K562 (cell line): ENCODE measurements around the gene GPR22. TPM values are rescaled to one million over a fixed set of nuclear protein-coding genes. Genes with fewer than 3 reads are reported as not detected.

ENCODE experiments used
- ATAC-seq: fragments of 200-7000 bp; cut with Tn5 transposase; 3 replicates; pipeline ENCODE4 v1.9.1; 2020; ENCODE audit warnings: moderate library complexity
- BruUV-seq: library from RNA; stranded (reverse); fragments of 400-500 nt; replicated peaks from 2 replicates; lab custom pipeline; 2021; lab: Mats Ljungman, UMichigan
- CTCF ChIA-PET: fragments of 300-600 bp; formaldehyde crosslinking; extraction: SDS; loops from one replicate; lab custom pipeline; 2021; ENCODE audit warnings: low intra/inter-chr PET ratio; lab: Yijun Ruan, JAX
- POLR2A ChIA-PET: fragments of 300-600, 350-650 bp; sonication (Branson Sonifier 250); formaldehyde crosslinking; extraction: SDS; loops from one replicate; lab custom pipeline; 2021; ENCODE audit warnings: antibody characterized with exemption, inconsistent platforms; lab: Yijun Ruan, JAX
- DNase-seq, 4 experiments: peaks; one replicate each; pipeline versions ENCODE4 v3.0.0 to v3.0.0-alpha.2; 2011 to 2018; ENCODE audit warnings: low spot score in 3 of 4, mixed read lengths in 3 of 4; ENCODE audit errors: extremely low read depth in 1 of 4
- FAIRE-seq: peaks from 2 replicates; lab custom pipeline; 2011; peaks lifted over from hg19 to GRCh38; lab: Jason Lieb, UNC
- H2AFZ ChIP-seq: 2 replicates; pipeline ENCODE4 v1.6.0; 2011; ENCODE audit warnings: low read depth, low read length, control low read depth, inconsistent platforms
- H3K27ac ChIP-seq: fragments of 200-600 bp; 3 replicates; pipeline ENCODE4 v1.8.0; 2011; ENCODE audit warnings: low read depth, mild to moderate bottlenecking, control low read depth, inconsistent platforms, low read length, moderate library complexity, mixed read lengths; ENCODE audit errors: extremely low read depth
- H3K27me3 ChIP-seq, 2 experiments: fragments of 300-600 bp in 1 of 2; 2 replicates in 1 of 2; 3 replicates in 1 of 2; pipeline versions ENCODE4 v1.6.0 to v1.8.0; 2011; ENCODE audit warnings: inconsistent platforms in 2 of 2, low read length in 2 of 2, mild to moderate bottlenecking in 1 of 2, mixed read lengths in 1 of 2, moderate library complexity in 1 of 2; ENCODE audit not compliant: control insufficient read depth in 2 of 2, insufficient read depth in 2 of 2
- H3K36me3 ChIP-seq: fragments of 300-600 bp; 3 replicates; pipeline ENCODE4 v1.8.0; 2011; ENCODE audit warnings: mild to moderate bottlenecking, low read length, inconsistent platforms; ENCODE audit not compliant: control insufficient read depth, insufficient read depth
- H3K4me1 ChIP-seq, 2 experiments: fragments of 200-600 bp in 1 of 2; replicated peaks in 1 of 2; 2 replicates in 1 of 2; 3 replicates in 1 of 2; pipeline versions ENCODE4 v1.5.1 to v1.8.0; 2011; ENCODE audit warnings: inconsistent platforms in 2 of 2, low read length in 2 of 2, mild to moderate bottlenecking in 1 of 2, mixed read lengths in 1 of 2, moderate library complexity in 1 of 2; ENCODE audit not compliant: control insufficient read depth in 2 of 2, insufficient read depth in 2 of 2
- H3K4me2 ChIP-seq: 2 replicates; pipeline ENCODE4 v1.6.1; 2011; ENCODE audit warnings: low read length, control low read depth, inconsistent platforms, mixed read lengths; ENCODE audit not compliant: insufficient read depth
- H3K4me3 ChIP-seq: fragments of 200-600 bp; sonication (generic), shearing (Covaris generic); 2 replicates; pipeline ENCODE4 v1.5.1; 2016; ENCODE audit warnings: control low read depth, inconsistent platforms
- H3K79me2 ChIP-seq: fragments of 200-600 bp; 3 replicates; pipeline ENCODE4 v1.8.0; 2011; ENCODE audit warnings: low read length, inconsistent platforms; ENCODE audit not compliant: control insufficient read depth, insufficient read depth
- H3K9ac ChIP-seq, 2 experiments: 2 replicates each; pipeline versions ENCODE4 v1.6.0 to v1.6.1; 2011; ENCODE audit warnings: low read depth in 2 of 2, low read length in 2 of 2, control low read depth in 1 of 2, inconsistent platforms in 1 of 2, mild to moderate bottlenecking in 1 of 2, mixed read lengths in 1 of 2; ENCODE audit not compliant: insufficient read depth in 1 of 2
- H3K9me1 ChIP-seq: one replicate; pipeline ENCODE4 v1.6.0; 2011; ENCODE audit warnings: inconsistent platforms, mild to moderate bottlenecking, low read length, moderate library complexity; ENCODE audit not compliant: control insufficient read depth, insufficient read depth
- H3K9me3 ChIP-seq: replicated peaks from 2 replicates; pipeline ENCODE4 v1.5.1; 2011; ENCODE audit warnings: low read depth, low read length, inconsistent platforms; ENCODE audit not compliant: control insufficient read depth, insufficient read depth
- H4K20me1 ChIP-seq: replicated peaks from 2 replicates; pipeline ENCODE4 v1.6.1; 2011; ENCODE audit warnings: low read length, inconsistent platforms, mixed read lengths; ENCODE audit not compliant: control insufficient read depth, insufficient read depth
- ARHGAP35 ChIP-seq: fragments of 450-650 bp; IDR thresholded peaks from 2 replicates; pipeline ENCODE4 v1.6.1; 2018; ENCODE audit not compliant: partially characterized antibody
- CBFA2T2 ChIP-seq: fragments of 450-650 bp; conservative IDR thresholded peaks from 2 replicates; pipeline ENCODE4 v1.6.1; 2017; ENCODE audit warnings: mild to moderate bottlenecking
- DIDO1 ChIP-seq: fragments of 450-650 bp; IDR thresholded peaks from 2 replicates; pipeline ENCODE4 v1.6.1; 2016; ENCODE audit warnings: low read depth, missing biosample characterization, missing genetic modification characterization
- ERF ChIP-seq: fragments of 450-650 bp; formaldehyde crosslinking; IDR thresholded peaks from 2 replicates; pipeline ENCODE4 v1.4.0; 2020; ENCODE audit warnings: mild to moderate bottlenecking, mixed read lengths
- EZH2 ChIP-seq: IDR thresholded peaks from 2 replicates; pipeline ENCODE4 v1.6.1; 2012; ENCODE audit warnings: low read depth, mild to moderate bottlenecking, inconsistent platforms, low read length, borderline replicate concordance
- HLTF ChIP-seq: fragments of 450-650 bp; IDR thresholded peaks from 2 replicates; pipeline ENCODE4 v1.6.1; 2016
- HNRNPK ChIP-seq: fragments of 200-400 bp; formaldehyde crosslinking; IDR thresholded peaks from one replicate; pipeline ENCODE4 v1.6.1; 2018; ENCODE audit warnings: mild to moderate bottlenecking, low read depth, low read length; ENCODE audit not compliant: poor library complexity, severe bottlenecking
- L3MBTL2 ChIP-seq: fragments of 450-650 bp; IDR thresholded peaks from 2 replicates; pipeline ENCODE4 v1.6.1; 2016; ENCODE audit warnings: mild to moderate bottlenecking, moderate library complexity
- MTF1 ChIP-seq: fragments of 250-450 bp; sonication (Bioruptor Pico); IDR thresholded peaks from 2 replicates; pipeline ENCODE4 v1.9.0; 2021; ENCODE audit warnings: moderate library complexity, mild to moderate bottlenecking, inconsistent platforms, borderline replicate concordance
- PML ChIP-seq: IDR thresholded peaks from 2 replicates; pipeline ENCODE4 v1.6.1; 2012; ENCODE audit warnings: low read length, inconsistent platforms
- POLR3A ChIP-seq: IDR thresholded peaks from 2 replicates; pipeline ENCODE4 v1.6.1; 2011; ENCODE audit warnings: borderline replicate concordance, mild to moderate bottlenecking, moderate library complexity; ENCODE audit not compliant: insufficient read length, insufficient read depth; ENCODE audit errors: extremely low read depth
- RBM25 ChIP-seq: fragments of 200-400 bp; formaldehyde crosslinking; IDR thresholded peaks from 2 replicates; pipeline ENCODE4 v1.6.1; 2018; ENCODE audit warnings: low read length, low read depth, moderate library complexity; ENCODE audit not compliant: severe bottlenecking
- SAFB ChIP-seq: fragments of 200-400 bp; formaldehyde crosslinking; IDR thresholded peaks from 2 replicates; pipeline ENCODE4 v1.6.1; 2017; ENCODE audit warnings: low read depth, low read length, borderline replicate concordance
- SOX6 ChIP-seq: fragments of 450-650 bp; IDR thresholded peaks from 2 replicates; pipeline ENCODE4 v1.6.1; 2014; ENCODE audit warnings: mild to moderate bottlenecking
- STAG1 ChIP-seq: sonication (generic); formaldehyde crosslinking; IDR thresholded peaks from 2 replicates; pipeline ENCODE4 v1.5.0; 2020; ENCODE audit warnings: missing genetic modification reagents, borderline replicate concordance
- TARDBP ChIP-seq: fragments of 450-650 bp; IDR thresholded peaks from 2 replicates; pipeline ENCODE4 v1.6.1; 2016
- TCF7 ChIP-seq: sonication (generic); IDR thresholded peaks from 2 replicates; pipeline ENCODE4 v1.6.1; 2016; ENCODE audit warnings: antibody characterized with exemption, borderline replicate concordance
- ZNF165 ChIP-seq: fragments of 250-450 bp; sonication (Bioruptor Pico); IDR thresholded peaks from 2 replicates; pipeline ENCODE4 v1.4.0; 2020; ENCODE audit warnings: borderline replicate concordance
- ZNF175 ChIP-seq: fragments of 200-800 bp; sonication (Bioruptor generic); IDR thresholded peaks from 2 replicates; pipeline ENCODE4 v1.6.1; 2016; ENCODE audit warnings: low read depth, mild to moderate bottlenecking, missing genetic modification characterization, missing compliant biosample characterization
- ZNF695 ChIP-seq: fragments of 450-650 bp; formaldehyde crosslinking; IDR thresholded peaks from 2 replicates; pipeline ENCODE4 v1.4.0; 2020; ENCODE audit warnings: mild to moderate bottlenecking, moderate library complexity
- ZNF785 ChIP-seq: fragments of 250-450 bp; sonication (Bioruptor Pico); IDR thresholded peaks from 2 replicates; pipeline ENCODE4 v1.4.0; 2020; ENCODE audit warnings: mild to moderate bottlenecking
- WGBS: fragments of 100-300 bp; shearing (Covaris generic); methylation state at CpG from one replicate; pipeline ENCODE4 v1.1.6; 2016; ENCODE audit warnings: low coverage, mixed read lengths; ENCODE audit not compliant: insufficient coverage; ENCODE audit errors: missing lambda C conversion rate; 5-methylcytosine and 5-hydroxymethylcytosine counted together
- in situ Hi-C: fragments of 300-500 bp; cut with MboI; formaldehyde crosslinking; loops from 4 replicates; pipeline ENCODE4 v1.15.0; 2018; ENCODE audit warnings: inconsistent platforms, mixed read lengths
- intact Hi-C: fragments of 100-400 bp; cut with micrococcal nuclease; formaldehyde crosslinking; loops from 2 replicates; pipeline ENCODE4 v1.14.2; 2022
- polyA plus RNA-seq, 8 experiments: library from polyadenylated mRNA; depleted of rRNA in 4 of 8; stranded (reverse) in 5 of 8; unstranded in 3 of 8; fragments of >200 nt; fragmentation: Nextera tagmentation in 2 of 8; fragmentation: Illumina TruSeq in 1 of 8; extraction: Ambion mirVana in 2 of 8; extraction: Trizol in 1 of 8; gene quantifications; 2 replicates each; pipeline versions ENCODE4 v1.2.1 to v1.2.3, GENCODE V29; 2011 to 2014; ENCODE audit warnings: inconsistent platforms in 1 of 8, missing spikeins in 1 of 8
- total RNA-seq, 7 experiments: library from RNA; depleted of rRNA in 6 of 7; stranded (reverse); fragments of >200 nt in 6 of 7; fragmentation: Illumina TruSeq in 2 of 7; extraction: Trizol in 2 of 7; gene quantifications; 2 replicates each; pipeline versions ENCODE4 v1.2.1 to v1.2.3, GENCODE V29; 2011 to 2021; ENCODE audit warnings: low replicate concordance in 1 of 7
- TF ChIP-seq, protein P1 (sequence below): fragments of 250-450 bp; sonication (Bioruptor Pico); IDR thresholded peaks from 2 replicates; pipeline ENCODE4 v1.8.0; 2022; ENCODE audit warnings: inconsistent platforms, mild to moderate bottlenecking, moderate library complexity, borderline replicate concordance
- TF ChIP-seq, protein P2 (sequence below): fragments of 450-650 bp; formaldehyde crosslinking; IDR thresholded peaks from 2 replicates; pipeline ENCODE4 v1.4.0; 2020; ENCODE audit warnings: mild to moderate bottlenecking, mixed read lengths

Gene GPR22
- total and polyA plus RNA-seq, 9 of the 15 experiments (the other 6 are each of a cell fraction or from before 2014, with no cell fraction given), result 0.07 to 0.20 TPM; not detected in 7

DNA sequence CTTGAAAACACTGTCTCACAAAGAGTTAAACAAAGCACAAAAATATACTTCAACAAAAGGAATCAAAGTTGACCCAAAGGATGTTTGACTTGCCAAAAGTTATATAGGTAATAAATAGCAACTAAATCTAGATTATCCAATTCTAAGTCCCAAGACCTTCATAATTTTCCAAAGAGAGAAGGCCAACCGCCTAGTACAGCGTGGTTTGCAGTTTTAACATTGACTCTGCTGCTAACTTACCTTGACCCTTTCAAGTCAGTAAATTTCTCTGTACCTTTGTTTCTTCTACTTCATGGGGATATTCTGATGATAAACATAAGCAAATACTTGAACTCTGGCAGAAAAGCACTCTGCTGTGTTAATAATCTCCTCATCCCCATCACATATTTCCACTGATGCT is 1.9 kb upstream of the GPR22 start (continued):
- TF ChIP-seq ARHGAP35 (no peak), ZNF175 (CRISPR knock-in tag) (no peak), ZNF165 (CRISPR knock-in tag) (no peak), L3MBTL2 (no peak), STAG1 (CRISPR knock-in tag) (no peak), HNRNPK (no peak), TARDBP (no peak), TCF7 (no peak), ERF (CRISPR knock-in tag) (no peak), ZNF785 (CRISPR knock-in tag) (no peak)
- TF ChIP-seq, protein P1, sequence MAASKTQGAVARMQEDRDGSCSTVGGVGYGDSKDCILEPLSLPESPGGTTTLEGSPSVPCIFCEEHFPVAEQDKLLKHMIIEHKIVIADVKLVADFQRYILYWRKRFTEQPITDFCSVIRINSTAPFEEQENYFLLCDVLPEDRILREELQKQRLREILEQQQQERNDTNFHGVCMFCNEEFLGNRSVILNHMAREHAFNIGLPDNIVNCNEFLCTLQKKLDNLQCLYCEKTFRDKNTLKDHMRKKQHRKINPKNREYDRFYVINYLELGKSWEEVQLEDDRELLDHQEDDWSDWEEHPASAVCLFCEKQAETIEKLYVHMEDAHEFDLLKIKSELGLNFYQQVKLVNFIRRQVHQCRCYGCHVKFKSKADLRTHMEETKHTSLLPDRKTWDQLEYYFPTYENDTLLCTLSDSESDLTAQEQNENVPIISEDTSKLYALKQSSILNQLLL (CRISPR knock-in tag), result no peak

DNA sequence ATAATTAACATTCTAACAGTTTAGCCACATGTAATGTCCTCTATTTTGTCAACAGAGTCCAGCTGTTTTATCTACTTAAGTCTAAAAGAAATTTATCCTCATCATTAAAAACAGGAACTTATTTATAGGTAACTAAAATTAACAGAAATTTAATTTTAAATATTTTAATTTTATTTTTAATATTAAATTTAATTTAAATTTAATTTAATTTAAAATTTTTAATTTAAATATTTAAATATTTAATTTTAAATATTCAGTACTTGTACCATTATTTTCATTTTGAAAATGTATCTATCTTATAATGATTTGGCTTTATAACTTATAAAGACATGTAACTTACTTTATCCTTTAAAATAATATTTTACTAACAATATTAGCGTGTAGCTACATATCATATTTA is 1.0 kb upstream of the GPR22 start:
- DNase-seq, result no peak
- H2AFZ ChIP-seq, result no peak overlapping the region
- H3K27me3 ChIP-seq, result no peaks in the 10 kb centered on the region
- H3K9me1 ChIP-seq, result no peaks in the 10 kb centered on the region
- no peaks in the 10 kb centered on the region for H3K9me3 ChIP-seq
- H3K4me2 ChIP-seq, result no peak overlapping the region
- no peak overlapping the region for H3K27ac ChIP-seq
- CTCF ChIA-PET, result no interaction called here
- no TSS peak for BruUV-seq
- in situ Hi-C loops, result no loop called here
- no peaks in the 10 kb centered on the region for H3K4me1 ChIP-seq
- POLR2A ChIA-PET, result interaction anchor here (1.0 to 1.2 kb wide), 2 partner anchors 9 to 19 kb away, joined by 3 read pairs; no protein-coding TSS in a partner anchor
- no peak overlapping the region for H3K9ac ChIP-seq
- no peaks in the 10 kb centered on the region for H3K79me2 ChIP-seq
- intact Hi-C loops, result loop anchor here (10.0 kb wide), 1 partner anchor 676 kb away; no protein-coding TSS in a partner anchor
- no peaks in the 10 kb centered on the region for H3K36me3 ChIP-seq
- no peak for FAIRE-seq
- H3K4me3 ChIP-seq, result no peak overlapping the region
- H4K20me1 ChIP-seq, result no peaks in the 10 kb centered on the region
- no peak for ATAC-seq
- WGBS, result 97% methylated on average over 1 of the region's 1 CpG
- TF ChIP-seq SAFB (no peak), PML (no peak), SOX6 (no peak), EZH2 (no peak), RBM25 (no peak), TCF7 (no peak), ZNF695 (CRISPR knock-in tag) (no peak), CBFA2T2 (no peak), POLR3A (no peak), DIDO1 (no peak), HLTF (no peak), MTF1 (CRISPR knock-in tag) (no peak)
- TF ChIP-seq, protein P2, sequence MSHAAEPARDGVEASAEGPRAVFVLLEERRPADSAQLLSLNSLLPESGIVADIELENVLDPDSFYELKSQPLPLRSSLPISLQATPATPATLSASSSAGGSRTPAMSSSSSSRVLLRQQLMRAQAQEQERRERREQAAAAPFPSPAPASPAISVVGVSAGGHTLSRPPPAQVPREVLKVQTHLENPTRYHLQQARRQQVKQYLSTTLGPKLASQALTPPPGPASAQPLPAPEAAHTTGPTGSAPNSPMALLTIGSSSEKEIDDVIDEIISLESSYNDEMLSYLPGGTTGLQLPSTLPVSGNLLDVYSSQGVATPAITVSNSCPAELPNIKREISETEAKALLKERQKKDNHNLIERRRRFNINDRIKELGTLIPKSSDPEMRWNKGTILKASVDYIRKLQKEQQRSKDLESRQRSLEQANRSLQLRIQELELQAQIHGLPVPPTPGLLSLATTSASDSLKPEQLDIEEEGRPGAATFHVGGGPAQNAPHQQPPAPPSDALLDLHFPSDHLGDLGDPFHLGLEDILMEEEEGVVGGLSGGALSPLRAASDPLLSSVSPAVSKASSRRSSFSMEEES (CRISPR knock-in tag), result no peak
